Calu3 (cell line): ENCODE data around the gene ADAMTS5. TPM values are rescaled to one million over a fixed set of nuclear protein-coding genes. Genes with fewer than 3 reads are reported as not detected.

ENCODE experiments used
- BruUV-seq: library from RNA; stranded (reverse); fragments of 400-500 nt; replicated peaks from 2 replicates; lab custom pipeline; 2021; lab: Mats Ljungman, UMichigan
- CTCF ChIA-PET: fragments of 300-600 bp; sonication (Branson Sonifier 250); formaldehyde crosslinking; loops from one replicate; lab custom pipeline; 2022; ENCODE audit warnings: antibody characterized with exemption; lab: Charles Lee
- DNase-seq: peaks from one replicate; pipeline ENCODE4 v3.0.0; 2022
- H3K27ac Mint-ChIP-seq: one replicate; pipeline ENCODE4 v1.8.0; 2022; ENCODE audit warnings: mixed read lengths; ENCODE audit not compliant: unreplicated experiment
- H3K27me3 Mint-ChIP-seq: one replicate; pipeline ENCODE4 v1.8.0; 2022; ENCODE audit warnings: mixed read lengths; ENCODE audit not compliant: unreplicated experiment
- H3K36me3 Mint-ChIP-seq: one replicate; pipeline ENCODE4 v1.8.0; 2022; ENCODE audit warnings: mild to moderate bottlenecking, moderate library complexity, mixed read lengths; ENCODE audit not compliant: insufficient read depth, unreplicated experiment
- H3K4me1 Mint-ChIP-seq: one replicate; pipeline ENCODE4 v1.8.0; 2022; ENCODE audit warnings: mild to moderate bottlenecking, low read depth, mixed read lengths; ENCODE audit not compliant: unreplicated experiment
- H3K4me3 Mint-ChIP-seq: one replicate; pipeline ENCODE4 v1.8.0; 2022; ENCODE audit warnings: mild to moderate bottlenecking, low read depth, moderate library complexity, mixed read lengths; ENCODE audit not compliant: unreplicated experiment
- H3K9me3 Mint-ChIP-seq: one replicate; pipeline ENCODE4 v1.8.0; 2022; ENCODE audit warnings: low read depth, mixed read lengths; ENCODE audit not compliant: unreplicated experiment
- CTCF ChIP-seq: fragments of 200-600 bp; IDR thresholded peaks from one replicate; pipeline ENCODE4 v1.8.0; 2022; ENCODE audit warnings: antibody characterized with exemption; ENCODE audit not compliant: unreplicated experiment
- intact Hi-C: fragments of 100-400 bp; cut with micrococcal nuclease; formaldehyde crosslinking; loops from one replicate; pipeline ENCODE4 v1.10.0; 2022; ENCODE audit not compliant: unreplicated experiment
- total RNA-seq: library from RNA; stranded (reverse); gene quantifications from 2 replicates; pipeline ENCODE4 v1.2.3, GENCODE V29; 2022

Gene ADAMTS5
- total RNA-seq, 1 experiment from 2014 or later: not detected

GRCh38 chr21:26977746-26978145 is 10.9 kb upstream of the ADAMTS5 start:
- no peaks in the 10 kb centered on the region for H3K27me3 Mint-ChIP-seq
- no peaks in the 10 kb centered on the region for H3K36me3 Mint-ChIP-seq
- H3K27ac Mint-ChIP-seq: no peak overlapping the region
- H3K4me1 Mint-ChIP-seq: no peaks in the 10 kb centered on the region
- TF ChIP-seq CTCF: no peak
- CTCF ChIA-PET: no interaction called here
- intact Hi-C loops: no loop called here
- no TSS peak for BruUV-seq
- no peak for DNase-seq
- H3K4me3 Mint-ChIP-seq: no peak overlapping the region
- H3K9me3 Mint-ChIP-seq: peaks cover 9% of the 10 kb centered on the region

- Mint-ChIP-seq H3K36me3 (no peaks in the 10 kb centered on the region), H3K4me3 (no peak overlapping the region), H3K9me3 (no peaks in the 10 kb centered on the region), H3K27me3 (no peaks in the 10 kb centered on the region), H3K27ac (no peak overlapping the region), H3K4me1 (no peaks in the 10 kb centered on the region)
- no peak for DNase-seq
- no TSS peak for BruUV-seq
- no peak for TF ChIP-seq CTCF
- CTCF ChIA-PET: no interaction called here
- intact Hi-C loops: no loop called here
These were observed 6.3 kb upstream of the ADAMTS5 start for GRCh38 chr21:26973226-26973625.

GRCh38 chr21:26972192-26972591 is 5.3 kb upstream of the ADAMTS5 start:
- no peak for TF ChIP-seq CTCF
- Mint-ChIP-seq H3K9me3 (no peaks in the 10 kb centered on the region), H3K36me3 (no peaks in the 10 kb centered on the region), H3K4me1 (no peaks in the 10 kb centered on the region), H3K27ac (no peak overlapping the region), H3K4me3 (no peak overlapping the region), H3K27me3 (no peaks in the 10 kb centered on the region)
- intact Hi-C loops: no loop called here
- no peak for DNase-seq
- CTCF ChIA-PET: no interaction called here
- BruUV-seq: no TSS peak

- no TSS peak for BruUV-seq
- no peak for DNase-seq
- no peak for TF ChIP-seq CTCF
- H3K4me3 Mint-ChIP-seq: no peak overlapping the region
- peaks cover 7% of the 10 kb centered on the region for H3K36me3 Mint-ChIP-seq
- H3K9me3 Mint-ChIP-seq: no peaks in the 10 kb centered on the region
- H3K27me3 Mint-ChIP-seq: no peaks in the 10 kb centered on the region
- no peak overlapping the region for H3K27ac Mint-ChIP-seq
- no peaks in the 10 kb centered on the region for H3K4me1 Mint-ChIP-seq
- CTCF ChIA-PET: no interaction called here
- intact Hi-C loops: no loop called here
These were observed 3.3 kb upstream of the ADAMTS5 start for GRCh38 chr21:26969971-26970725.
